HepG2 (cell line): Measurements from ENCODE around the gene PSMB9. TPM values are rescaled to one million over a fixed set of nuclear protein-coding genes. Genes with fewer than 3 reads are reported as not detected.

Experiments
- ATF3 ChIP-seq: sonication (generic); formaldehyde crosslinking; IDR thresholded peaks from 2 replicates; pipeline ENCODE4 v1.4.0; 2020; ENCODE audit warnings: missing genetic modification reagents
- ELF1 ChIP-seq: sonication (generic); formaldehyde crosslinking; IDR thresholded peaks from 2 replicates; pipeline ENCODE4 v1.4.0; 2020; ENCODE audit warnings: missing genetic modification reagents
- FOSL1 ChIP-seq: sonication (generic); formaldehyde crosslinking; IDR thresholded peaks from 2 replicates; pipeline ENCODE4 v1.9.0; 2021; ENCODE audit warnings: missing genetic modification reagents, borderline replicate concordance
- GTF2F1 ChIP-seq: fragments of 150-350 bp; IDR thresholded peaks from 2 replicates; pipeline ENCODE4 v1.6.1; 2014; ENCODE audit warnings: low read length
- HNRNPL ChIP-seq: fragments of 200-400 bp; formaldehyde crosslinking; IDR thresholded peaks from 2 replicates; pipeline ENCODE4 v1.6.1; 2017; ENCODE audit warnings: mild to moderate bottlenecking, low read depth, low read length
- MIER3 ChIP-seq: IDR thresholded peaks from 2 replicates; pipeline ENCODE4 v1.6.1; 2016; ENCODE audit warnings: missing compliant biosample characterization, borderline replicate concordance
- MYC ChIP-seq: sonication (generic); formaldehyde crosslinking; IDR thresholded peaks from 2 replicates; pipeline ENCODE4 v1.9.0; 2021; ENCODE audit warnings: missing genetic modification reagents, borderline replicate concordance
- NAIF1 ChIP-seq: sonication (generic); formaldehyde crosslinking; IDR thresholded peaks from 2 replicates; pipeline ENCODE4 v1.5.0; 2020; ENCODE audit warnings: mild to moderate bottlenecking, missing genetic modification reagents, borderline replicate concordance
- ONECUT2 ChIP-seq: sonication (generic); formaldehyde crosslinking; IDR thresholded peaks from 2 replicates; pipeline ENCODE4 v1.4.0; 2020; ENCODE audit warnings: missing genetic modification reagents
- PHF21A ChIP-seq: sonication (generic); formaldehyde crosslinking; IDR thresholded peaks from 2 replicates; pipeline ENCODE4 v1.5.0; 2020; ENCODE audit warnings: mild to moderate bottlenecking, missing genetic modification reagents
- PRDM10 ChIP-seq: sonication (generic); formaldehyde crosslinking; IDR thresholded peaks from 2 replicates; pipeline ENCODE4 v1.4.0; 2020; ENCODE audit warnings: low read depth, missing genetic modification reagents
- RNF219 ChIP-seq: sonication (generic); formaldehyde crosslinking; IDR thresholded peaks from 2 replicates; pipeline ENCODE4 v1.5.0; 2020; ENCODE audit warnings: mild to moderate bottlenecking, missing genetic modification reagents
- SKIL ChIP-seq: sonication (generic); formaldehyde crosslinking; IDR thresholded peaks from 2 replicates; pipeline ENCODE4 v1.8.0; 2022; ENCODE audit warnings: missing genetic modification reagents, mild to moderate bottlenecking, moderate library complexity, borderline replicate concordance
- SMAD3 ChIP-seq: sonication (generic); formaldehyde crosslinking; IDR thresholded peaks from 2 replicates; pipeline ENCODE4 v1.4.0; 2020; ENCODE audit warnings: missing genetic modification reagents
- SUZ12 ChIP-seq: fragments of 150-350 bp; IDR thresholded peaks from 2 replicates; pipeline ENCODE4 v1.6.1; 2014; ENCODE audit warnings: low read depth, low read length
- ZBTB20 ChIP-seq: sonication (generic); formaldehyde crosslinking; IDR thresholded peaks from 2 replicates; pipeline ENCODE4 v1.8.1; 2023; ENCODE audit warnings: missing genetic modification reagents, low read depth, mild to moderate bottlenecking, borderline replicate concordance
- ZMAT5 ChIP-seq: sonication (generic); formaldehyde crosslinking; IDR thresholded peaks from 2 replicates; pipeline ENCODE4 v1.5.0; 2020; ENCODE audit warnings: mild to moderate bottlenecking, low read depth, missing genetic modification reagents, borderline replicate concordance
- ZNF678 ChIP-seq: sonication (generic); formaldehyde crosslinking; IDR thresholded peaks from 2 replicates; pipeline ENCODE4 v1.4.0; 2020; ENCODE audit warnings: mild to moderate bottlenecking, missing genetic modification reagents
- ZNF772 ChIP-seq: sonication (generic); formaldehyde crosslinking; IDR thresholded peaks from 2 replicates; pipeline ENCODE4 v1.5.0; 2020; ENCODE audit warnings: mild to moderate bottlenecking, missing genetic modification reagents
- polyA plus RNA-seq, 8 experiments: library from polyadenylated mRNA; depleted of rRNA in 3 of 8; stranded (reverse) in 7 of 8; unstranded in 1 of 8; fragments of >200 nt; fragmentation: Illumina TruSeq in 4 of 8; extraction: Trizol in 4 of 8; gene quantifications; 2 replicates each; pipeline versions ENCODE4 v1.2.1 to v1.2.3, GENCODE V29; 2011 to 2016; ENCODE audit warnings: low read depth in 4 of 8, missing spikeins in 1 of 8, mixed read lengths in 1 of 8; ENCODE audit not compliant: insufficient read depth in 1 of 8
- total RNA-seq, 5 experiments: library from RNA; depleted of rRNA; stranded (reverse); fragments of >200 nt; fragmentation: Illumina TruSeq; extraction: Trizol; gene quantifications; 2 replicates each; pipeline ENCODE4 v1.2.3, GENCODE V29; 2016; ENCODE audit warnings: low read depth in 1 of 5

The PSMB9 gene
- total and polyA plus RNA-seq, 2 of the 13 experiments (the other 11 are each of a cell fraction or from before 2014, with no cell fraction given) = 15.6 to 16.0 TPM

- TF ChIP-seq SKIL (CRISPR knock-in tag) (0 out of 2 replicates have a peak, but pooled peaks have one; percentile 21), FOSL1 (CRISPR knock-in tag) (no peak), PHF21A (no peak), MIER3 (CRISPR knock-in tag) (no peak), SUZ12 (no peak), ELF1 (CRISPR knock-in tag) (0 out of 2 replicates have a peak, but pooled peaks have one; percentile 5), ZBTB20 (CRISPR knock-in tag) (no peak), MYC (CRISPR knock-in tag) (no peak; the same call in none of the 2 replicates), ZNF678 (CRISPR knock-in tag) (peak; percentile 78; the same call in 1 of the 2 replicates), ATF3 (CRISPR knock-in tag) (no peak), SMAD3 (CRISPR knock-in tag) (no peak; the same call in none of the 2 replicates), NAIF1 (0 out of 2 replicates have a peak, but pooled peaks have one; percentile 6), ZMAT5 (CRISPR knock-in tag) (no peak), HNRNPL (0 out of 2 replicates have a peak, but pooled peaks have one; percentile 54), PRDM10 (CRISPR knock-in tag) (no peak), ONECUT2 (CRISPR knock-in tag) (no peak), GTF2F1 (no peak), RNF219 (no peak), ZNF772 (no peak)
Observed at GRCh38 chr6:32852844-32853540, 1.0 kb upstream of the PSMB9 start (continued).
